SK-N-SH (cell line): ENCODE results near the gene TRMT112. TPM values are rescaled to one million over a fixed set of nuclear protein-coding genes. Genes with fewer than 3 reads are reported as not detected.

Source experiments
- CTCF ChIA-PET: fragments of 300-600, 350-600 bp; formaldehyde crosslinking; extraction: SDS; loops from one replicate; lab custom pipeline; 2021; lab: Yijun Ruan, JAX
- POLR2A ChIA-PET: fragments of 350-600 bp; sonication (Branson Sonifier 250); formaldehyde crosslinking; extraction: SDS; loops from one replicate; lab custom pipeline; 2020; ENCODE audit warnings: antibody characterized with exemption, inconsistent platforms; lab: Yijun Ruan, JAX
- DNase-seq: peaks from one replicate; pipeline ENCODE4 v3.0.0; 2012
- H2AFZ ChIP-seq: fragments of 200-600 bp; sonication (generic); 2 replicates; pipeline ENCODE4 v1.8.1; 2016; ENCODE audit warnings: antibody characterized with exemption, mild to moderate bottlenecking, low read depth
- H3F3A ChIP-seq: fragments of 200-600 bp; sonication (generic); replicated peaks from 2 replicates; pipeline ENCODE3; 2016; ENCODE audit warnings: antibody characterized with exemption, mild to moderate bottlenecking; ENCODE audit not compliant: insufficient read depth
- H3K27ac ChIP-seq, 2 experiments: fragments of 200-500 bp in 1 of 2; fragments of 200-600 bp in 1 of 2; sonication (Bioruptor generic) in 1 of 2; sonication (generic), shearing (Covaris generic) in 1 of 2; 2 replicates each; pipeline versions ENCODE4 v1.5.1 to v1.6.1; 2014 to 2016; ENCODE audit warnings: low read depth in 2 of 2, inconsistent platforms in 1 of 2, low read length in 1 of 2, mild to moderate bottlenecking in 1 of 2, mixed read lengths in 1 of 2
- H3K27me3 ChIP-seq: fragments of 200-600 bp; sonication (generic), shearing (Covaris generic); 2 replicates; pipeline ENCODE4 v1.6.1; 2016; ENCODE audit warnings: mixed run types; ENCODE audit not compliant: insufficient read depth
- H3K36me3 ChIP-seq, 2 experiments: fragments of 200-500 bp in 1 of 2; fragments of 200-600 bp in 1 of 2; sonication (Bioruptor generic) in 1 of 2; sonication (generic) in 1 of 2; replicated peaks in 1 of 2; 2 replicates each; pipeline versions ENCODE3 to v1.5.1; 2014 to 2016; ENCODE audit warnings: low read length in 1 of 2, mild to moderate bottlenecking in 1 of 2; ENCODE audit not compliant: insufficient read depth in 2 of 2, control insufficient read depth in 1 of 2
- H3K4me1 ChIP-seq, 2 experiments: fragments of 200-500 bp in 1 of 2; fragments of 200-600 bp in 1 of 2; sonication (Bioruptor generic) in 1 of 2; sonication (generic), shearing (Covaris generic) in 1 of 2; 2 replicates each; pipeline versions ENCODE4 v1.5.1 to v1.6.1; 2014 to 2016; ENCODE audit warnings: low read depth in 1 of 2, low read length in 1 of 2, mixed run types in 1 of 2; ENCODE audit not compliant: insufficient read depth in 2 of 2, control insufficient read depth in 1 of 2
- H3K4me2 ChIP-seq: fragments of 200-600 bp; sonication (generic), shearing (Covaris generic); 2 replicates; pipeline ENCODE4 v1.6.1; 2017; ENCODE audit warnings: mixed run types
- H3K4me3 ChIP-seq, 2 experiments: fragments of 200-500 bp in 1 of 2; fragments of 200-600 bp in 1 of 2; sonication (Bioruptor generic) in 1 of 2; sonication (generic), shearing (Covaris generic) in 1 of 2; 2 replicates each; pipeline versions ENCODE4 v1.5.1 to v1.8.1; 2014 to 2016; ENCODE audit warnings: low read depth in 2 of 2, inconsistent platforms in 1 of 2, low read length in 1 of 2, mild to moderate bottlenecking in 1 of 2, mixed read lengths in 1 of 2, moderate library complexity in 1 of 2
- H3K79me2 ChIP-seq: fragments of 200-600 bp; sonication (generic); 2 replicates; pipeline ENCODE4 v1.8.1; 2017; ENCODE audit warnings: mild to moderate bottlenecking; ENCODE audit not compliant: insufficient read depth
- H3K9ac ChIP-seq: fragments of 200-600 bp; sonication (generic); 2 replicates; pipeline ENCODE4 v1.6.1; 2017; ENCODE audit warnings: mixed run types
- H3K9me2 ChIP-seq: fragments of 200-600 bp; sonication (generic); 2 replicates; pipeline ENCODE4 v1.6.1; 2017; ENCODE audit warnings: mixed run types
- H3K9me3 ChIP-seq: fragments of 200-600 bp; sonication (generic); 2 replicates; pipeline ENCODE4 v1.6.1; 2017; ENCODE audit warnings: mixed run types, mild to moderate bottlenecking, moderate library complexity
- H4K20me1 ChIP-seq: fragments of 200-600 bp; sonication (generic); 2 replicates; pipeline ENCODE4 v1.6.1; 2017; ENCODE audit warnings: mild to moderate bottlenecking, mixed run types; ENCODE audit not compliant: insufficient read depth
- CTCF ChIP-seq: fragments of 200-600 bp; sonication (generic); IDR thresholded peaks from 2 replicates; pipeline ENCODE4 v1.6.1; 2017; ENCODE audit warnings: antibody characterized with exemption, mild to moderate bottlenecking, moderate library complexity
- JUND ChIP-seq: IDR thresholded peaks from 2 replicates; pipeline ENCODE4 v1.4.0; 2012
- NFIC ChIP-seq: IDR thresholded peaks from 2 replicates; pipeline ENCODE4 v1.4.0; 2012; ENCODE audit warnings: borderline replicate concordance
- TEAD4 ChIP-seq: IDR thresholded peaks from 2 replicates; pipeline ENCODE4 v1.4.0; 2012; ENCODE audit warnings: mild to moderate bottlenecking, borderline replicate concordance; ENCODE audit not compliant: insufficient read depth
- WGBS: methylation state at CpG from one replicate; pipeline ENCODE4 v1.1.6; 2017; ENCODE audit warnings: low lambda C conversion rate; 5-methylcytosine and 5-hydroxymethylcytosine counted together
- polyA plus RNA-seq, 3 experiments: library from polyadenylated mRNA; depleted of rRNA; stranded (reverse); fragments of >200 nt; gene quantifications; 2 replicates each; pipeline ENCODE4 v1.2.3, GENCODE V29; 2012

The TRMT112 gene
- polyA plus RNA-seq, 1 of the 3 experiments (the other 2 are of a cell fraction) = 699 TPM

- H3K9me3 ChIP-seq = no peaks in the 10 kb centered on the region
- peak; percentile 40 for DNase-seq
- H3K9me2 ChIP-seq = no peaks in the 10 kb centered on the region
- POLR2A ChIA-PET = interaction anchor here (2.2 kb wide), 1 partner anchor 36 kb away, joined by 9 read pairs; the partner anchor contains the start of genes PRDX5 and TRMT112
- peaks cover 12% of the 10 kb centered on the region for H3F3A ChIP-seq
- H4K20me1 ChIP-seq = no peaks in the 10 kb centered on the region
- H3K4me3 ChIP-seq = no peak overlapping the region
- TF ChIP-seq NFIC = no peak
- H3K4me2 ChIP-seq = no peak overlapping the region
- no peak overlapping the region for H2AFZ ChIP-seq
- 77% methylated on average over 16 of the region's 20 CpGs for whole genome bisulfite sequencing
- no peaks in the 10 kb centered on the region for H3K36me3 ChIP-seq
- H3K4me1 ChIP-seq = peaks cover 10 to 20% of the 10 kb centered on the region in 2 experiments; a peak in 3 of 4 replicates
- H3K27ac ChIP-seq = no peak overlapping the region
- no peaks in the 10 kb centered on the region for H3K27me3 ChIP-seq
- H3K79me2 ChIP-seq = no peaks in the 10 kb centered on the region
- no peak overlapping the region for H3K9ac ChIP-seq
- CTCF ChIA-PET = interaction anchor here (0.8 to 5.5 kb wide), 11 partner anchors 11 to 299 kb away, joined by 3 to 42 read pairs (median 5); partner anchors contain the start of genes PRDX5 and TRMT112
These were observed 36.6 kb upstream of the TRMT112 start for GRCh38 chr11:64353715-64354506.

- no peaks in the 10 kb centered on the region for H3K79me2 ChIP-seq
- no peak for DNase-seq
- H3K9ac ChIP-seq = no peak overlapping the region
- H3K4me2 ChIP-seq = no peak overlapping the region
- H4K20me1 ChIP-seq = no peaks in the 10 kb centered on the region
- no peaks in the 10 kb centered on the region for H3K9me3 ChIP-seq
- H3K4me3 ChIP-seq = no peak overlapping the region
- CTCF ChIA-PET = interaction anchor here (0.7 to 5.5 kb wide), 7 partner anchors 10 to 490 kb away, joined by 3 to 42 read pairs (median 3); partner anchors contain the start of genes PRDX5 and TRMT112
- no peak overlapping the region for H3K27ac ChIP-seq
- no peaks in the 10 kb centered on the region for H3K36me3 ChIP-seq
- H3K4me1 ChIP-seq = peaks cover 4 to 14% of the 10 kb centered on the region in 2 experiments; a peak in 3 of 4 replicates
- no peaks in the 10 kb centered on the region for H3K9me2 ChIP-seq
- WGBS = 89% methylated on average over 11 of the region's 34 CpGs
- H3F3A ChIP-seq = peaks cover 12% of the 10 kb centered on the region
- TF ChIP-seq JUND (no peak), CTCF (no peak), TEAD4 (no peak)
- TF ChIP-seq, all 33 proteins: peak for 0
- POLR2A ChIA-PET = interaction anchor here (2.2 kb wide), 1 partner anchor 35 kb away, joined by 9 read pairs; the partner anchor contains the start of genes PRDX5 and TRMT112
- H3K27me3 ChIP-seq = no peaks in the 10 kb centered on the region
- H2AFZ ChIP-seq = no peak overlapping the region
These were observed 35.8 kb upstream of the TRMT112 start for GRCh38 chr11:64352995-64353714.
